ENCODE measurements around the gene AIP.
"Not testable (repeated sequence)": the region's sequence is repeated elsewhere in the genome, so short reads cannot be mapped to it uniquely, and the experiment has no call there.

GRCh38 chr11:67476692-67477091 is 6.1 kb upstream of the AIP start:
- not testable (repeated sequence) for TF ChIP-seq CTCF, POLR2A, POLR2AphosphoS5 (IDR thresholded peaks at IDR 0.05)
